GM18498 (cell line): ENCODE results near the gene STAU1.
"Not testable (repeated sequence)": the region's sequence is repeated elsewhere in the genome, so short reads cannot be mapped to it uniquely, and the experiment has no call there.

Source experiments
- ATAC-seq: cut with Tn5 transposase; IDR thresholded peaks from one replicate; pipeline ENCODE4 v1.9.1; 2021; ENCODE audit warnings: mild to moderate bottlenecking, moderate library complexity; ENCODE audit not compliant: unreplicated experiment

STAU1 gene

DNA sequence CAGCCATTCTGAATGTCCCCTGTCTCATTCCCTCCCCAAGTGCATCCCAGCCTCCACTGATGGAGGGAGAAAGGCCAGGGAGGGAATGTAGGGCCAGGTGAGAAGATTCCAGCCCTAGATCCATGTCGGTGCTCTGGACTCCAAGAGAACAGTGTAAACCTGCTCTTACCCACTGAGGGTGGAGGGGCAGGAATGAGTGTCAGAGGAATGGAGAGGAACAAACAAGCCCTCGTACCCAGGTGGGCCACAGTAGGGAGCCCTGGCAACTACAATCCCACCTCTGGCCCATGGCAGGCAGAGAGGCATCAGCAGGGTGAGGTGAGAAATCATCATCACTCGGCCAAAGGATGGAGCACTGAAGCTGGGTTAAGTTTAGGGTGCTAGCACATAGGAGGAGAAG lies 54.6 kb downstream of the STAU1 start:
- ATAC-seq: no peak

DNA sequence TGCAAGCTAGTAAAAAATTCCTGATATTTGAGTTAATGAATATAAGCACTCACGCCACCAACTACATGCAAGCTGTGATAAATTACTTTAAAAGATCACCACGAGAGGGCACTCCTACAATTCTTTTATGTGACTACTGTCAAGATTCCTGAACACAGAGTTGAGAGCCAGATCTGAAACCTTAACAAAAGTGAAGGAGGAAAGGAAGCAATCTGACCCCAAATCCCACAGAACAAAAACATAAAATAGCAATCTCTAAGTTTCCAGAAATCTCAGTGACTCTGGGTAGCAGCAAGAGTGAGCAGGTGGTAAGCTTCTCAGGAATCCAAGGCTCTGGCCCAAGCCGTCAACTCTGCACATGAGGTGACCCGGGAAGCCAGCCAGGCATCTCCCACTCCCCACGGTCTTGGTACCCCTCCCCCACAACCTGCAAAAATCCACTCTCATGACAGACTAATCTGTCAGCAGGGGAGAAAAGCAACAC lies 55.1 kb downstream of the STAU1 start:
- ATAC-seq: no peak

DNA sequence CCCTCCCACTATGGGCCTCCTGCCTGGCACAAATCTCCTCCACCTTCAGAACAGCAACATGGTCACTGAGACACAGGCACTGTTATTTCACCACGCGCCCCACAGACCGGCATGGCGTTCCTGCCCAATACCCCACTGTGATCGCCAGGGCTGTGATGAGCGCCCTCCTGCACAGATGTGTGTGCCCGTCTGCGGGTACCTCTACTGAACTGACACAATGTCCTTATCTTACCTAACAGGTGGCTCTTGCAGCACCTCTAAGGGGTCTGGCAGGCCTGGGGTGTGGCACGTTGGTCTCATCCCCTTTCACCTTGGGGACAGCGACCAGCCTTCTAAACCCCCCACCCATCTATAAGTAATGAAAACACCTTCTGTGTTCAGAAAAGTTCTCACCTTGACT lies 64.2 kb downstream of the STAU1 start:
- ATAC-seq: no peak

DNA sequence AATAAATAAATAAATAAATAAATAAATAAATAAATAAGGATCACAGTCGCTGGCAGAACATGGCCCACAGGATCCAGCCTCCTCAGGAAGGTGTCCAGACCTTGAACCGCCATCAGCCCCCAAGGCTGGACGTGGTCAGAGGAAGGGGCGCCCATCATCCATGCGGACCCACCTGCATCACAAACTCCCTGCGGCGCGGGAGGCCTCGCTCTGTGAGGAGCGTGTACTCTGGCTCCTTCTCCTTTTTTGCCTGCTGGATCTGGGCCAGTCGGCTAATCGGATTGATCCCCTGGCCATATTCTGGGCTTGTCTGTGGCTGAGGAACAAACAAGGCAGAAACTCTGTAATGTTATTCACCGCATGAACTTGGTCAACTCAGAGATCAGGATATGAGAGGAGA lies 65.2 kb downstream of the STAU1 start:
- no peak for ATAC-seq

DNA sequence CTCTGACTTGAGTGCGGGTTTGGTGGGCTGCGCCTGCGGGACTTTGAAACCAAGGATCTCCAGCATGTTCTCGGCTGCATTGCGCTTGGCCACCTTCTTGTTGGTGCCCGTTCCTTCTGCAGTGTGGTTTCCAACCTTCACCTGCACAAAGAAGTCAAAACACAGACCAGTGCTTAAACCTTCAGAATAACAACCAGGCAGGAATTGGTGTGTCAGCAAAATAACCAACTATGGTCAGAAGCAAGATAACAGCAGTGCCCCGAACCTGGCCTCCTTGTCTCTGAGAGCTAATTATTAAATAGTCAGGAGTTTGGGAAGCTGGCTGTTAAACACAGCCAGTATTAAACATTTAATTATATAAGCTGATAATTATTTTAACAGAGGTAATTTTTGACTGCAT lies 68.1 kb downstream of the STAU1 start:
- ATAC-seq: no peak

DNA sequence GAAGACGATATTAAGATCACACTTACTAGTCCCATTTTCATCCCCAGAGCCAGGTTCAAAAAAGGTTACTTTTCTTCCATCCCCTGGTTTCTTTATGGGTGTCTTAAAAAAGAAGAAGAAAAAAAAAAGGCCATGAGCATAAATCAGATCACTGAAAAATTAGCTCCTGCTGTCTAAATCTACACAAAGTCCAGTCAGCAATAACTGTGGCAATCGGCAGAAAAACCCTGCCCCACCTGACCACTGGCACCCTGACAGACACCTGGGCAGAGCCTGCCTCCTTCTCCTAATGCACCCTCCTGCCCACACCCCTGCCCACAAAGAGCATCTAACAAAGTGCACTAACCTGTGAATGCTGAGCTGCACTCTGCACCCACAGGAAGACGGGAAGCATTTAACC lies 69.8 kb downstream of the STAU1 start:
- ATAC-seq: no peak

DNA sequence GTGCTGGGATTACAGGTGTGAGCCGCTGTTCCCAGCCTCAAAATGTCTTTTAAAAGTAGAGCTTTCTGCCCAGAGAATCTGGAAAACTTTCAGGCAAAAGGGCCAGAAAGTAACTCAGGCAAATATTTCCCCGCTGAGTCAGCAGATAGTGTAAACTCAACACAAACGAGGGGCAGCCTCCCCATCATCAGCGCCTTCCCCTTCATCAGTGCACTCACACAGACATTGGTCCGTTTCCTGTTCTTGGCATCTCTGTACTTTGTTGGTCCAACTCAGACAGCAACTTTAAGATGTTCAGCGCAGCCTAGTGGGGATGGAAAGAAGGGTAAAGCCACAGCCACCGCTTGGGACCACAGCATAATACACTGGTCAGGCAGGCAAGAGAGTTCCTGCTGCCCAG lies 72.6 kb downstream of the STAU1 start:
- ATAC-seq: no peak

DNA sequence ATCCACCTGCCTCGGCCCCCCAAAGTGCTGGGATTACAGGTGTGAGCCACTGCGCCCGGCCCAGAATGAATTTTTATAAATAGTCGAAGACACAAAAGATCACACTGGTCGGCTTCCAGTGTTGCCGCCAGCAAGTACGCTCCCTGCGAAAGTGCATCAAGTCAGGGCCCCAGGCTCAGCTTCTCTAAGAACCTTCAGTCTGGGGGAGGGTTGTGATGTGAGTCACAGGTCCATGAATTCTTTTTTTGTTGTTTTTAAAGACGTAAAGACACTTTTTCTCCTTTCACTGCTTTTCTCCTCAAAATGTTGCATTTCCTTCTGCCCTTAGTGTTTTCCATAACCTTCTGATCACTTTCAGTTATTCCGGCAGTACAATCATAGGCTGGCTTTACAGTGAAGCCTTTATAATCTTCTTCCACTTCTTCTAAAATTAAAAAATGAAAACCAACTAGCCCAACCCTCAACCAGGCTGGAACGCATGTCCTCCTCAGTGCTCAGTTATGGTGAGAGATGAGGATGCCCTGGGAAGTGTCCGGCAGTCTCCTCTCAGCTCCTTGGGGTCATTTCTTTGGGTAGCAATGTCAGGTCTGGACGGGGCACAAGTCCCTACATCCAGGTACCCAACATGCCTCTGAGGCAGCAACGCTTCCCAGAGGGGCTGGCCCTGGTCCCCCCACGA lies 75.4 kb downstream of the STAU1 start:
- no peak for ATAC-seq

DNA sequence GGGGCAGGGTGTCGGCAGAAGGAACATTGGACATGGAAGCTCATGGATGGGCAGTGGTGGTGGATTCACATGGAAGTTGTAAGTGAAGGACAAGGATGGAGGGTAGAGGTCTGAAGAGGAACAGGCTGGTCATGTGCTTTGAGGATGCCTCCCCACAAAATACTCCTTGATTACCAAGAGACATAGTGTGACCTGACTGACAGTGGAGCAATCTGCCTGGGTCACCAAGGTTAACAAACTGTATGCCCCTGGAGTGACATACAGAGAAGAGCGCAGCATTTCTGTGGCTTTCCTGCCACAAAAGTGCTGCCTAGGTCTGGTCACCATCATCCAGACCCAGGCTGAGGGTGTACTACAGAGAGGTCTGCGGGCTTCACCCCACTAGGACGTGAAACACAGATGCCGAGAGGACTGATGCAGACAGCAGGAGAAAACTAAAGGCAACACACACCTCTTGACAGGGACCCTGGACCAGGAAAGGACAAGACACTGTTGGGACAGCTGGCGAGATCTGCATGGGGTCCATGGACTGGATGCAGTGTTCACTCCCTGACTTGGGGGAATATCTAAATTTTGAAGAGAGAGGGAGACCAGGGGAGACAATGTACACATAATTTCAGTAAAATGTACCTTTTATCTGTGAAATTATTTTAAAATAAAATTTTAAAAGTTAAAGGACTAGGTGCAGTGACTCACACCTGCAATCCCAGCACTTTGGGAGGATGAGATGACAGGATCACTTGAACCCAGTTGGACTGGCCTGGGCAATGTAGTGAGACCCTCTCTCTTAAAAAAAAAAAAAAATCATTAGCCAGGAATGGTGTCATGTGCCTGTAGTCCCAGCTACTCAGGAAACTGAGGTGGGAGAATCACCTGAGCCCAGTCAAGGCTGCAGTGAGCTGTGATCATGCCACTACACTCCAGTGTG lies 77.1 kb downstream of the STAU1 start:
- ATAC-seq: no peak

DNA sequence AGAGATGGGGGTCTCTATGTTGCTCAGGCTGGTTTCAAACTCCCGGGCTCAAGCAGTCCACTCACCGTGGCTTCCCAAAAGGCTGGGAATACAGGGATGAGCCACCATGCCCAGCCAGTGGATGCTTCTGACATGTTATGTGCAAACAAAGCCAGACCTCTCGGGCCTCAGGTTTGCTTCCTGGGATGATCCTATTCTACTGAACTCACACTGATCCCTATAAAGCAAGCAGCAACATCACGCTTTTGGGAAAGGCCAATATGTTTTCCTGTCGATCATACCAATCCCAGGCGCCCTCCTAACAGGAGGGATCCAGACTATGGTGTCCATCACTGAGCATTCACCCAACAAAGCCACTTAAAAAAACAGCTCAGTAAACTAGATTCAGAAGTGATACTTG lies 81.8 kb downstream of the STAU1 start:
- no peak for ATAC-seq

DNA sequence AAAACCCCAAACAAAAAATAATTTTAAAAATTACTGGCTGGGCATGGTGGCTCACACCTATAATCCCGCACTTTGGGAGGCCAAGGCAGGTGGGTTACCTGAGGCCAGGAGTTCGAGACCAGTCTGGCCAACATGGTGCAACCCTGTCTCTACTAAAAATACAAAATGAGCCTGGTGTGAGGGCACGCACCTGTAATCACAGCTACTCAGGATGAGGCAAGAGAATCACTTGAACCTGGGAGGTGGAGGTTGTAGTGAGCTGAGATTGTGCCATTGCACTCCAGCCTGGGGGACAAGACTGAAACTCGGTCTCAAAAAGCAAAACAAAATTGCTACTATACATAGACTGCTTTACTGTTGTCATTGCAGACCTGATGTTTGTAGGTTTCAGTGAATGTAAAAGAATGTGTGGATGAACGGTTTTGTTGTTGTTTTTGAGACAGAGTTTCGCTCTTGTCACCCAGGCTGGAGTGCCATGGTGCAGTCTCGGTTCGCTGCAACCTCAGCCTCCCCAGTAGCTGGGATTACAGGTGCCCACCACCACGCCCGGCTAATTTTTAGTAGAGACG lies 83.1 kb downstream of the STAU1 start:
- ATAC-seq: not testable (repeated sequence)

DNA sequence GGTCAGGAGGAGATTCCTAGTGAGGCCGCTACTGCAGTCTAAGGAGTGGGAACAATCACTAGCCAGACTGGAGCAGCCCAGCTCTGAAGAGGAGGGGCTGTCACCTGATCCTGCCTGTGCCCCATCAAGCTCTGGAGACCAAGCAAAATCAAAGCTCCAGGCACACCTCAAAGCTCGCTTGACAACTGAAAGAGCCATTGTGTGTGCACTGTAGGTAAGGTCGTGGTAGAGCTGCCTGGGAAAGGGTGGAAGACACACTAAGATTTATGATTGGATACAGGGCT lies 83.8 kb downstream of the STAU1 start:
- ATAC-seq: no peak

DNA sequence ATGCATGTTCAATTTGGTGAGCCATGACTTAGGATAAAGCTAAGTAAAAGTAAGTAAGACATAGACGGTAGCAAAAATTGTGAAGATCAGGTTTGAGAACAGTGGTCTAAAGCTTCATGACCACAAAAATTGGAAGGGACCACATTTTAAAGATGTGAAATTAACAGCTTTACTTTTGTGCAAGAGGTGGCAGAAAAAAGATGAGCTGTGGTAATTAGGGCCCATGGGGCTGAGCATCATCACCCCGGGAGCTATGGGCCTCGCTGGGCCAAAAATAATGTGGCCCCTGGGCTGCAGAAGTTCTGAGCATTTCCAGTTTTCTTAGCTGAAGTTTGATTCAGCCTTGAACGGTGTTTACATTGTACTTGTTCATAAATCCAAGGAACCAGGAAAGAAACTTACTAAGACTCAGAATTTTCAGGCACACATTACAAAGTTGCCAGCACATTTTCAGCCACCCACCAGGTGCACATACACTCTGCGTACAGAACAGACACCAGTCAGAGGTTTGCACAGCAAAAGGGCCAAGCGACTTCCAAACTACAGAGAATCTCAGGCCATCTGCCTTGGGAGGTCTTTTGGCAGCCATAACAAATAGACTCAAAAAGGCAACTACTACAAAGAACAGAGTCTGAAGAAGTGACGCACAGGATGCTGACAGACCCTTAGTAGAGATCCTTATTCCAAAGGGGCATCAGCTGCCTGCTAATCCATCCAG lies 84.3 kb downstream of the STAU1 start:
- no peak for ATAC-seq

DNA sequence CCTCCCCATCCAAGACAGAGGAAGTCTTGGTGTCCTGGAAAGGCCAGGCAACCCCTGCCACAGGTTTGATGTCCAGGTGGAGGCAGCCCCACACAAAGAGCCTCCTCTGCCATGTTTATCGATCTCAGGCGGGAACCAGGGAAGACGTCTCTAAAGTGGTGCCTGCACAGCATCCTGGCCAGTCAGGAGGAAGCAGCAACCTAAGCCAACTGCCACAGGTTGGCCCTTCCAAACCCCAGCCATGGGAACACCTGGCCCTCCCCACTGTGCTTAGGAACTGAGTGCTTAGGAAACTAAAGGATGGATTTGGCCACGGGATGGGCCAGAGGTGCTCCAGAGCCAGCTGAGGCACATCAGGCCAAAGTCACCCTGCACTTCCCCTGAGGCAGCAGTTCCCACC lies 85.1 kb downstream of the STAU1 start:
- no peak for ATAC-seq

DNA sequence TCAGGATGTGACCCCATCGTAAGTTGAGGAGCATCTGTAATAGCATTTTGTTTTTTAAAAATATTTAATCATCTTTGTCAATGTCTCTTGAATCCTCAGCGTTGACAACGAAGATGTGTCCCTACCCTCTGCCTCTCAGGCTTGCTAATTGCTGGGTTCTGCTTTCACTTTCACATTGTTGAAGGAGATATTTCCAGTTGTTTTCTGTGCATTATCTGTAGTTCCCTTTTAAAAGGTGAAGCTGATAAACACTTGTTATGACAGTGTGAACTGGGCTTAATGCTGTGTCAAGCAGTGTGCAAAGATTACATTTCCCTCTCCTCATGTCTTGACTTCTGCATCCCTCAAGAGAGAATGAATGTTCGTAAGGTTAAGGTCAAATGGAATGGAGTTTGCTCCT lies 87.2 kb downstream of the STAU1 start:
- no peak for ATAC-seq

DNA sequence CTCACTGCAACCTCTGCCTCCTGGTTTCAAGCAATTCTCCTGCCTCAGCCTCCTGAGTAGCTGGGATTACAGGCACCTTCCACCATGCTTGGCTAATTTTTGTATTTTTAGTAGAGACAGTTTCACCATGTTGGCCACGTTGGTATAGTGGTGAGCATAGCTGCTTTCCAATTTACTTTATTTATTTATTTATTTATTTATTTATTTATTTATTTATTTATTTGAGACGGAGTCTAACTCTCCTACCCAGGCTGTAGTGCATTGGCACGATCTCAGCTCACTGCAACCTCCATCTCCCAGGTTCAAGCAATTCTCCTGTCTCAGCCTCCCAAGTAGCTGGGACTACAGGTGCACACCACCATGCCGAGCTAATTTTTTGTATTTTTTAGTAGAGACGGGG lies 87.8 kb downstream of the STAU1 start:
- not testable (repeated sequence) for ATAC-seq

DNA sequence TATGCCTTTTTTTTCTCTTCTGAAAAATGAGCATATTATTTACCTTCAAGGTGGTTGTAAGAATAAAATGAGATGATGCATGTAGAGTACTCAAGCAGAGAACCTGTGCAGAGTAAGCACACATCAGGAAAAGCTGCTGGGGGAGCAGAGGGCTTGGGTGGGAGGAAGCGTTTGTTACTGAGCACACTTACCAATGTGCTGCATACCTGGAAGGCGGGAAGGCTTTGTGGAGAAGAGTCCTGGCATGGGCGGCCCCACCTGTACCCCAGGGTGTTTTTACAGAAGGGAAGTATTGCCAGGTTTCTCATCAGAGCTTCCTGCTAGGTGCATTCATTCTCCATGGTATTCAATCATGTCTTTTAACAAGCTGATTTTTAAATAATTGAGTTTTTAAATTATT lies 89.1 kb downstream of the STAU1 start:
- ATAC-seq: no peak

DNA sequence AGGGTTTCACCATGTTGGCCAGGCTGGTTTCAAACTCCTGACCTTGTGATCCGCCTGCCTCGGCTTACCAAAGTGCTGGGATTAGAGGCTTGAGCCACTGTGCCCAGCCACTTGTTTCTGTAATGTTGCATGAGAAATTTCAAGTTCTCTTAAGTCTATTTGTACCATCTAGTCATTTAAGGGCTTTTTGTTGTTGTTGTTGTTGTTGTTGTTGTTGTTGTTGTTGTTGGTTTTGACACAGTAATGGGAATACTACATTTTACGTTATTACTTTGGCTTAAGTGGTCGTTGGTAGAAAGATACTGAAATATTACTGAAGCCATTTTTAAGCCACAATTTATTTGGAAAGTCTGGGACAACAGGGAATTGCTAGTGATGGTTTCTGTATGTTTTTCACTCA lies 90.0 kb downstream of the STAU1 start:
- no peak for ATAC-seq

DNA sequence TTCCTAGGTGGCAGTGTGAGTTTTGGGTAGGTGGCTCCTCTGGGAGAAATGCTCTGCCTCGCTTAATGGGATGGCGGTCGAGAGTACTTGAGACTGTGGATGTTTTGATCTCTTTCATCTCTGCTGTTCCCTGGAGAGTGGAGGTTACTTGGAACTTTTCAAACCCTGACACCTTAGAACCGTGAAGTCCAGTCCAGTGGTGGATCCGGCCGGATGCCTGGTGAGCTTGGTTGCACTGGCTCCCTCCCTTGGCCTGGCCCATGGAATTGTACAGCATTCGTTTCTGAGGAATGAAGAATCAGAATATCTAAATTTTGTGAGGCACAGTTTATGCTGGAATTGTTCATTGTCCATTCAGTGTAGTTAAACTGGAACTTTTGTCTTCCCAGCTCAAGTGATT lies 91.0 kb downstream of the STAU1 start:
- no peak for ATAC-seq

DNA sequence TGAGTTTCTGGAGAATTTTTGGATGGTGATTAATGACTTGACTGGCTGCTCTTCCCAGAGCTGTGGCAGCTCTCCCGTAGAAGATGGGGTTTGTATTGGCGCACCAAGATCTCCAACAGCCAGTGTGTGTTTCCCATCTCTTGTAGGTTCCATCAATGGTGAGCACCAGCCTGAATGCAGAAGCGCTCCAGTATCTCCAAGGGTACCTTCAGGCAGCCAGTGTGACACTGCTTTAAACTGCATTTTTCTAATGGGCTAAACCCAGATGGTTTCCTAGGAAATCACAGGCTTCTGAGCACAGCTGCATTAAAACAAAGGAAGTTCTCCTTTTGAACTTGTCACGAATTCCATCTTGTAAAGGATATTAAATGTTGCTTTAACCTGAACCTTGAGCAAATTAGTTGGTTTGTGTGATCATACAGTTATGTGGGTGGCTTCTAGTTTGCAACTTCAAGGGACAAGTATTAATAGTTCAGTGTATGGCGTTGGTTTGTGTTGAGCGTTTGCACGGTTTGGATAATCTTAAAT lies 91.9 kb downstream of the STAU1 start:
- no peak for ATAC-seq

DNA sequence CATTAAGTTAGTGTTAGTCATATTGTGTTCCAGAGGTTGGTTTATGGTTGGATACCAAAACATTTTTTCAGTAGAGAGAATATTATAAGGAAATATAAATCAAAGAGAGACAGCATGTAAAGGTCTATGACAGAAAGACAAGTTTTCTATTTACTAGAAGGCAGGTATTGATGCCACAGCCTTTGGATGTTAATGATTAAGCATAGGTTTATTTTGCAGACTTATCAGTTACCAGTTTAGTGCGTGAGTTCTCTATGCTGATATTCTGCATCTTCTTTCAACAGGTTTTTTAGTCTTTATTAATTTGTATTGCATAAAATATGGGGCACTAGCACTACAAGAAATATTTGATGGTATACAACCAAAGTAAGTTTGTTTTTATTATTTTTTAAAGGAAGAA lies 96.4 kb downstream of the STAU1 start:
- no peak for ATAC-seq
